G401 (cell line): Measurements from ENCODE around the gene SACS. TPM values are rescaled to one million over a fixed set of nuclear protein-coding genes. Genes with fewer than 3 reads are reported as not detected.
A peak's percentile ranks its signal among the peaks of the same experiment; 100 is the strongest.
"Not testable (repeated sequence)": the region's sequence is repeated elsewhere in the genome, so short reads cannot be mapped to it uniquely, and the experiment has no call there.

Source experiments
- DNase-seq: peaks from one replicate; pipeline ENCODE4 v3.0.0-alpha.2; 2015; ENCODE audit warnings: low spot score
- in situ Hi-C: cut with HindIII; loops from 2 replicates; pipeline ENCODE4 v1.10.0; 2016; ENCODE audit warnings: low sequenced_read_pairs, mixed read lengths
- total RNA-seq: library from RNA; depleted of rRNA; stranded (reverse); fragments of >200 nt; shearing (Covaris generic); gene quantifications from 2 replicates; pipeline ENCODE4 v1.2.3, GENCODE V29; 2014

The SACS gene
- total RNA-seq, 1 experiment from 2014 or later: 12.7 TPM

- no peak for DNase-seq
- in situ Hi-C loops: no loop called here
Observed at GRCh38 chr13:23421596-23421995, 11.9 kb downstream of the SACS start.

GRCh38 chr13:23418776-23419683, 14.5 kb downstream of the SACS start:
- in situ Hi-C loops: no loop called here
- no peak for DNase-seq

DNA sequence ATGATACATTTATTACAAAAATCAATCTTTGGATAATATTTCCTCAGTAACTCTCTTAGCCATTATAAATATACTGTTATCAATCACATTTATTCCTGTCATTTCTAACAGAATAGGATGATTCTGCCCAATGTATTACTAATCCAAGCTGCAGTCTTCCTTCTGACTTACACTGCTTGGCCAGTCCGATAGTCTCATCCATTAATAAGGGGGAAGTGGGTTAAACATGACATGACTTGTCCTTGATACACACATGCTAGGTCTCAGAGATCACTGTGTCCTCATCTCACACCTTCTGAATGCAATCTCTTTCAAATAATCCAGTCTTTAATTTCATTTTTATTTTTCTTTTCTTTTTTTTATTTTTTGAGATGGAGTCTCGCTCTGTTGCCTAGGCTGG, 18.8 kb downstream of the SACS start:
- in situ Hi-C loops: no loop called here
- no peak for DNase-seq

DNA sequence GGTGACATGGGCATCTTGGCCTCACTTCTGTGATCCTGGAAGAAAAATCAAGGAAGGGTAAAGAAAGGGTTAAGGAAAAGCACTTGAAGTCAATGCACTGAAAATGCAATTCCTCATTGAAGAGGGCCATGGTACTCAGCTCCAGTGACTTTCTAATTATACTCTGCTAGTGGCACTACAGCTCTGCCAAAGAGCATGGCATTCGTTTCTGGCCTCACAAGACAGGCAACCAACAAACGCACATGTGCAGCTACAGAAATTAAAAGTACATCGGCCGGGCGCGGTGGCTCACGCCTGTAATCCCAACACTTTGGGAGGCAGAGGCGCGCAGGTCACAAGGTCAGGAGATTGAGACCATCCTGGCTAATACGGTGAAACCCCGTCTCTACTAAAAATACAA, 21.8 kb downstream of the SACS start:
- in situ Hi-C loops: no loop called here
- DNase-seq: no peak

DNA sequence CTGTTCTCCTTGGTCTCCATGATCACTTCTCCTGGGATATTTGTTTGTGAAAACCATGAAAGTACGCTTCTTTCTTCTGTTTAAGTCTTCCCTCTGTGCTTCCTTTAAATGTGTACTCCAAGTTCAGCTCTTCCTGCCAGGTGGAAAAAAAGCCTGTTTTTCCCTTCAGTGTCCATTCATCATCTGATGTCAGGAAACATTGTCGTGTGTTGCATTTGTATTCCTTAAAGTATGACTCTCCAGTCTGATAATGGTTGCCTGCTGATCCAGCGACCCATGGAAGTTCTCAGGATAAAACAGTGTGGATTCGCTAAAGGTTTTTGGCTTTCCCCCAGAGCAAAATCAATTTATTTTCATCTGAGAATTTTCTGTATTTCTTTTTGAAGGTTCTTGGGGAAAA, 22.3 kb downstream of the SACS start:
- no peak for DNase-seq
- in situ Hi-C loops: no loop called here

GRCh38 chr13:23408026-23408425, 25.5 kb downstream of the SACS start:
- DNase-seq: no peak
- in situ Hi-C loops: no loop called here

DNA sequence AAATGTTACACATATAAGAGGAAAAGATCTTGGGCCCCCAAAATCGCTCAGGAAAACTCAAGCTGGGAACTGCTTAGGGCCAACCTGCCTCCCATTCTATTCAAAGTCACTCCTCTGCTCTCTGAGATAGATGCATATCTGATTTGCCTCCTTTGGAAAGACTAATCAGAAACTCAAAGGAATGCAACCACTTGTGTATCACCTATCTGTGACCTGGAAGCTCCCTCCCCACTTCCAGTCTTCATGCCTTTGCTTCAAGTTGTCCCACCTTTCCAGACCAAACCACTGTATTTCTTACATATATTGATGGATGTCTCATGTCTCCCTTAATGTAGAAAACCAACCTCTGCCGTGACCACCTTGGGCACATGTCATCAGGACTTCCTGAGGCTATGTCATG, 32.3 kb downstream of the SACS start:
- in situ Hi-C loops, DNase-seq: not testable (repeated sequence)

DNA sequence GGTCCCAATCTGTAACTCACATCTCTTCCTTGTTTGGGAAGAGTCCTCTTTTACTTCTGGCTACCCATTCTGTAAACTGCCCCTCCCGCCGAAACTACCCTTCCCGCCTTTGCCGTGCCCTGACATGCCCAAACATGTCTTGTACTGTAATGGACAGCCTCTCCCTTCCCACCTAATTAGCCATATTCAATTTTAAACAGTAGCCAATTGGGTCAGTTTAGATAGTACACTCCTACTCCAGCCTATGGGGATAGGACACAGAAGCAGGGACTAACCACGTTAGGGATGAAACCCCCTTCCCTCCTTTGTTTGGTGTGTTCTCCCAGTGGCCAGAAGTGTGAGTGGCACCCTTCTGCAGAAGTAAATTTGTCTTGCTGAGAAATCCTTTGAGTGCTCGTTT, 34.2 kb downstream of the SACS start:
- in situ Hi-C loops: no loop called here

GRCh38 chr13:23394821-23395220, 38.7 kb downstream of the SACS start:
- DNase-seq: no peak
- in situ Hi-C loops: no loop called here

More for the DNA sequence above, 34.2 kb downstream of the SACS start:
- no peak for DNase-seq

DNA sequence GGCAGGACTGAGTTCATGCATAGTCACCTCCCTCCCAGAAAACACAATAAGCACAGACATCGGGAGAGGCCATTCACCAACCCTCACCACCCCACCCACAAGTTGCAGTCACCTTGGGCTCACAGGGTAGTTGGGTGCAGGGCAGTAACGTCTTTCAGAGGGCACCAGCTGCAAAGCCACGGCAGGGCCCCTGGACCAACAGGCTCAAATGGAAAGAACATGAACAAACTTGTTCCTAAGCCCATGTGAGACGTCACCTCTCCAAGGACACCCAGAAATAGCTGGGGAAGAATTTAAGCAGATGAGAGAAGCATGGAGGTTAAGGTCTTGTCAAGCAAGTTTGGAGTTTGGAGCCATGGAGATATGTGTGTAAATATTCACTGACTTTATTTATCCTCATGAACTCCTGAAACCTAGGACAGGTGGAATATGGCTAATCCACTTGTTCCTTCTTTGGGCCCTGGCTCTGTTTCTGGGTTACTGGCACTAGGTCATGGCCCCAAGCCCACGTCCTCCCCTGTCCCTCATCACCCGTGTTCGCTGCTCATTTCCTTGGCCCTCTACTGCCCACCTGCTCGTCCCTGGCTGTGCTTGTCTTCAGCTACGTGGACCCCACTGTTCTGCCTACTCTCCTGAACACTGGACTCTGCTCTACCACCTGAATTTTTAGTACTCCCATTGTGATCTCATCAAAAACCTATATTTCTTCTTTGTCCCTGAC, 40.4 kb downstream of the SACS start:
- in situ Hi-C loops: no loop called here

DNA sequence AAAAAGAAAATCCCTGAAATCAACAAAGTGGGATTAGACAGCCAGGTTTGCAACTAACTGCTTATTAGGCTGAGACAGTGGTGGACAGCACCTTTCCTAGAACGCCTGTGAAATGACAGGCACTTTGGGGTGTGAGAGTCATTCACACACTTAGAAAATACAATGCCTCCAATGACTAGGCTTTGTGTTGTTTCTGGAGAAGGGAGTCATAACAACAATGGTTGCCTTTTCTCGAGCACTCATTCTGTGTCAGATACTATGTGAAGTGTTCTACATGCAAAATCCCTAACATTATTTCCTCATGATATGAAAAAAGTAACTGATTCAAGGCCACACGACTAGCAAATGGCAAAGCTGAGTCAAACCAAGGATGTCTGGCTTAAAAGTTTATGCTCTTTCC, 41.2 kb downstream of the SACS start:
- in situ Hi-C loops: no loop called here
- DNase-seq: no peak

More for the DNA sequence above, 40.4 kb downstream of the SACS start:
- no peak for DNase-seq

- DNase-seq: no peak
- in situ Hi-C loops: no loop called here
Observed at GRCh38 chr13:23391752-23392151, 41.8 kb downstream of the SACS start.

DNA sequence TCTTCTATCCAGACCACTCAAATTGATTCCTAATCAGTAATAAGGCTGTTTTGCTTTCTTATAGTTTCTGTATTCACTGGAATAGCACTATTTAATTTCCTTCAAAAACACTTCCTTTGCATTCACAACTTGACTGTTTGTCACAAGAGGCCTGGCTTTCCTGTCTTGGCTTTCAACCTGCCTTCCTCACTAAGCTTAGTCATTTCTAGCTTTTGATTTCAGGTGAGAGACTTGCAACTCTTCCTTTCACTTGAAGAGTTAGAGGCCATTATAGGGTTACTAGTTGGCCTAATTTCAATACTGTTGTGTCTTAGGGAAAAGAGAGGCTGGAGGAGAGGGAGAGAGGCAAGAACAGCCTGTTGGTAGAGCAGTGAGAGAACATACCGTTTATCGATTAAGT, 47.0 kb downstream of the SACS start:
- in situ Hi-C loops: no loop called here
- DNase-seq: no peak

GRCh38 chr13:23385931-23386330, 47.6 kb downstream of the SACS start:
- in situ Hi-C loops: no loop called here

GRCh38 chr13:23384111-23384510, 49.4 kb downstream of the SACS start:
- in situ Hi-C loops: no loop called here
- DNase-seq: no peak

More at GRCh38 chr13:23385931-23386330, 47.6 kb downstream of the SACS start:
- DNase-seq: no peak

GRCh38 chr13:23383151-23383550, 50.4 kb downstream of the SACS start:
- no peak for DNase-seq
- in situ Hi-C loops: no loop called here

DNA sequence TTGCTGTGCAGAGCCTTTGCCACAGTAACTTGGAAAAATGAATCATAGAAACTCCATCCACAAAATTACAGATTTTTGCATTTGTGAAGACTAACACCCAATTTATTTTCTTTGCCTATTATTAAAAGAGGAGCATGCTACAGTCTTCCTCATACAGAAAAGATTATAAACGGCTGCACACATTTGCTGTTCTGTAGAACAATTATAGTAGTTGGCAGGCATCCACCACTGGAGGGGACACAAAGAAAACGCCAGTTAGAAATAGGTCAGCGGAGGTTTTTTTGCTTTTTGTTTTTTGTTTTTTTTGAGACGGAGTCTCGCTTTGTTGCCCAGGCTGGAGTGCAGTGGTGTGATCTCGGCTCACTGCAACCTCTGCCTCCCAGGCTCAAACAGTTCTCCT, 51.6 kb downstream of the SACS start:
- in situ Hi-C loops: no loop called here
- peak; percentile 67 for DNase-seq

GRCh38 chr13:23380534-23380933, 53.0 kb downstream of the SACS start:
- no peak for DNase-seq
- in situ Hi-C loops: no loop called here

GRCh38 chr13:23377983-23378632, 55.4 kb downstream of the SACS start:
- no peak for DNase-seq
- in situ Hi-C loops: no loop called here

- in situ Hi-C loops: no loop called here
- DNase-seq: no peak
Observed at GRCh38 chr13:23377579-23377978, 55.9 kb downstream of the SACS start.
